NCI-H82 (cell line): ENCODE measurements around the gene MOB2.

Source experiments
- DNase-seq: peaks from one replicate; lab custom pipeline; 2025; lab: John Stamatoyannopoulos, UW

Gene MOB2, protein sequence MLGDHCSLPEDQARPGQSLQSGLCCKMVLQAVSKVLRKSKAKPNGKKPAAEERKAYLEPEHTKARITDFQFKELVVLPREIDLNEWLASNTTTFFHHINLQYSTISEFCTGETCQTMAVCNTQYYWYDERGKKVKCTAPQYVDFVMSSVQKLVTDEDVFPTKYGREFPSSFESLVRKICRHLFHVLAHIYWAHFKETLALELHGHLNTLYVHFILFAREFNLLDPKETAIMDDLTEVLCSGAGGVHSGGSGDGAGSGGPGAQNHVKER

DNA sequence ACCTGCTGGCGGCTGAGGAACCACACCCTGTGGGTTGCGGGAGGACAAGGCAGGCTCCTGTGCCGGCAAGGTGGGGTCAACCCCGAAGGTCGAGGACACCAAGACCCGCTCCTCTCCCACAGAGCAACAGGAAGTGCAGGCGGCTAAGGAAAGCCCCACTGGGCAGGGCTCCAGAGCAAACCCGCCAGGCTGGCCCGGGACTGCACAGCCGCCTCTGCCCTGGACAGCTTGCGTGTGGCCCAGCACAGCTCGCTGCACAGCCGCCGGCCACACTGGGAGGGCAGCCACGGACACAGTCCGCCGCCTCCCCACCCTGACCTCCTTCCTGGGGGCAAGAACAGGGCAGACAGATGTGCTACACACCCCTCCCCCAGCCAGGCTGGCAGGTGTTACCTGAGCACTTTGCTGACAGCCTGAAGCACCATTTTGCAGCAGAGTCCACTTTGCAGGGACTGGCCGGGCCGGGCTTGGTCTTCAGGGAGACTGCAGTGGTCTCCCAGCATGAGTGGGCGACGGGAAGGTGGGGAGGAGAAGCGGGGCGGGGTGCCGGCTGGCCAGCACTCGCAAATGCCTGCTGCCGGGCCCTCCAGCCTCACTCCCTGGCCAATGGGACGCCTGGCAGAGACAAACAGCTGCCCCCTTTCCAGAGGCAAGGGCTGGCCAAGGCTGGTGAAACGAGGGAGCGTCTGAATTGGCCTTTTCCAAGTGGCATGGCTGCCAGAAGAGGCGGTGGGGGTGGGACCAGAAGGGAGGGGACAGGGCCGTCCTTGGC, at the start of gene MOB2:
Gene MOB2, minus strand, starts transcription at position 726 of the 772 bp plus-strand sequence. Its CDS starts 223 bp downstream, at position 503.
- DNase-seq: no peak

DNA sequence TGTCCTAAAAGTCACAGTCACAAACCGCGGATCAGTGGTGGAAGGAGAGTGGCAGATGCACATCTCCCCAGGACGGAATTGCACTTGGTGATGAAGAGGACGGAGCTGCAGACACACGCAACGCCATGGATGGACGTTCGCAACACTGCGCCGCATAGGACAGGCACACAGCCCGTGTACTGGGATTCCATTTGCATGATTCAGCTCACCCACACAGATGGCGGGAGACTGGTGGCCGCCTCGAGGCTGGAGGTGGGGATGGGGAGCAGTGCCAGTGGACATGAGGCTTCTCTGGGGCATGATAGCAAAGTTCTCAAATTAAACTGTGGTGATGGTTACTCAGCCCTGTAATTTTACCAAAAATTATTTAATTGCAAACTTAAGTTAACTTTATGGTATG, 48.1 kb upstream of the MOB2 start:
- no peak for DNase-seq

GRCh38 chr11:1534171-1534570, 47.6 kb upstream of the MOB2 start:
- no peak for DNase-seq

GRCh38 chr11:1533342-1533725, 46.8 kb upstream of the MOB2 start:
- no peak for DNase-seq

GRCh38 chr11:1532606-1533341, 46.2 kb upstream of the MOB2 start:
- no peak for DNase-seq

DNA sequence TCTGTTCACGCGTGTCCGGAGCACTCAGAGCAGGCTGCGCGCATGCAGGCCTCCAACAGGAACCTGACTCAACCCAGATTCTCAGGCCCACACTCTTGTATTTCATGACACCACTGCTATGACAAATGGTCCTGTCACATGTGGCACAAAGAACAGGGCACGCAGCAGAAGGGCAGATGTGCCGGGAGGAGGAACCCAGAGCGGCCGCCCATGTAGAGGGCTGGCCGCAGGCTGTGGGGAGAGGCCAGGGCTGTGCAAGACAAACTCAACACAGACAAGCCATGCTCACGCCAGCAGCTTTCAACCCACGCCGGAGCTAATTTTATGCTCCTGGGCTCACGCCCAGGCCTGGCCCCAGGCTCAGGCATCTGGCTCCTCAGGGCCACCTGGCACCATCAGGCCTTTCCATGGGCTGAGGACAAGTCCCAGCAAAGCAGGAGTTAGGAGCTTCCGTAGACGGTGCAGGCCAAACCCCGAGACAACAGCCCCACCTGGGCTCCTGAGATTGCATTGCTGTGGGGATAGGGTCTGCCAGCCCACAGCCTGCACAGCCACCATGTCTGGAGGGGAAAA, 45.5 kb upstream of the MOB2 start:
- no peak for DNase-seq

GRCh38 chr11:1531449-1532013, 45.0 kb upstream of the MOB2 start:
- DNase-seq: no peak

GRCh38 chr11:1530686-1531448, 44.3 kb upstream of the MOB2 start:
- no peak for DNase-seq

DNA sequence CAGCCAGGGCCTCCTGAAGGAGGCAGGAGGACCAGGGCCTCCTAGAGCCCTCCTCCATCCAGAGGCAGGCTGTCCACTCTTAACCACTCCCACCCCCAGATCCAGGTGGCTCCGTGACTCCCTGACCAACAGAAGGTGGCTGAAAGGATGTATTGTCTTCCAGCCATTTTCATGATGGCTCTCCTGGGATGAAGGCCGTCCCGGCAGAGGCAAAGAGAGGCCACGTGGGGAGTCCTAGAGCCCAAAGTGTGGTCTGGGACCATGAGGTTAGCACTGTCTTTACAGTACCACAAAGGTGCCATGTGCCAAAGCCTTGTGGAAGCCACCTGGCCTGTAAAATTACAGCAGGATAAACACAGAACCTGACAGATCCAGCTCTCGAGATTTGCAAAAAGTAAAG, 43.2 kb upstream of the MOB2 start:
- DNase-seq: no peak

GRCh38 chr11:1529286-1529685, 42.7 kb upstream of the MOB2 start:
- DNase-seq: no peak

- no peak for DNase-seq
Observed at GRCh38 chr11:1528710-1529109, 42.1 kb upstream of the MOB2 start.

DNA sequence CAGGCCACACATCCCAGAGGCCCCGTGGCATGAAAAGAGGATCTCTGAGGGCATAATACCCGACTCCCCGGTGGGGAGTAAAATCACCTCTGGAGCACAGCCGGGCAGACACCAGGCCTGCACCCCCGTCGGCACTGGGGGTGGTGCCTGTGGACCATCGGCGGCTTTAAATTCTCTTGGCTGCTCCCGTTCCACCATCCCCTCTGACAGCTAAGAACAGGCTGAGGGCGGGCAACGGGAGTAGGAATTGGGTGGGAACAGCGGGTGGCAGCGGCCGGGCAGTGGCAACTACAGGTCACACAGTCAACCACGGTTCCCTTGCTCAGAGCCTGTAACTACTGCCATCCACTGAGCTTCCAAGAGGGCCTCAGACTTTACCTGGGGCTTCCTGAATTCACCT, 40.2 kb upstream of the MOB2 start:
- no peak for DNase-seq

- no peak for DNase-seq
Observed at GRCh38 chr11:1523779-1524178, 37.2 kb upstream of the MOB2 start.

DNA sequence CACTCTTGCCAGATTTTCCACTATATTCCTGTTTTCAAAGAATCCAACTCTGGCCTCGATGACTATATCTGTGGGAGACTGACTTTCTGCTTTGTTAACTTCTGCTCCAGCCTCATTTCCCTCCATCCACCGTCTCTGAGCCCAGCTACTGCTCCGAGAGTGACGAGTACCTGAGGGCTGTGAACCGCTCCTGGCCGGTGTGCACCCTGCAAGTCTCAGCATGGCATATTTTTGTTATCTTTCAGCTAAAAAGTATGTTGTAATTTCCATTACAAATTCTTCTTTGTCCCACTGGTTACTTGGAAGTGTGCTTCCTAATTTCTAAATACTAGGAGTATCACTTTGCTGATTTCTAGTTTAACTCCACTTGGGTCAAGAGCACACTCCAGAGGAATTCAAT, 36.5 kb upstream of the MOB2 start:
- no peak for DNase-seq

DNA sequence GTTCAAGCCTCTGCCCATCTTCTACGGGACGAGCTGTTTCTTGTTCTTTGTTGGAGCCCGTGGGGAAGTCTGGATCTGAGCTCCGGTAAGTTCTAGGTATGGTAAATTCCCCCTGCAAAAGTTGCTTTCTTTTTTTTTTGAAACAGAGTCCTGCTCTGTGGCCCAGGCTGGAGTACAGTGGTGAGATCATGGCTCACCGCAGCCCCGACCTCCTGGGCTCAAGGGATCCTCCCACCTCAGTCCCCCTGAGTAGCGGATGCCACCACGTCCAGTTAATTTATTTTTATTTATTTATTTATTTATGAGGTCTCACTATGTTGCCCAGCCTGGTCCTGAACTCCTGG, 35.5 kb upstream of the MOB2 start:
- DNase-seq: no peak

DNA sequence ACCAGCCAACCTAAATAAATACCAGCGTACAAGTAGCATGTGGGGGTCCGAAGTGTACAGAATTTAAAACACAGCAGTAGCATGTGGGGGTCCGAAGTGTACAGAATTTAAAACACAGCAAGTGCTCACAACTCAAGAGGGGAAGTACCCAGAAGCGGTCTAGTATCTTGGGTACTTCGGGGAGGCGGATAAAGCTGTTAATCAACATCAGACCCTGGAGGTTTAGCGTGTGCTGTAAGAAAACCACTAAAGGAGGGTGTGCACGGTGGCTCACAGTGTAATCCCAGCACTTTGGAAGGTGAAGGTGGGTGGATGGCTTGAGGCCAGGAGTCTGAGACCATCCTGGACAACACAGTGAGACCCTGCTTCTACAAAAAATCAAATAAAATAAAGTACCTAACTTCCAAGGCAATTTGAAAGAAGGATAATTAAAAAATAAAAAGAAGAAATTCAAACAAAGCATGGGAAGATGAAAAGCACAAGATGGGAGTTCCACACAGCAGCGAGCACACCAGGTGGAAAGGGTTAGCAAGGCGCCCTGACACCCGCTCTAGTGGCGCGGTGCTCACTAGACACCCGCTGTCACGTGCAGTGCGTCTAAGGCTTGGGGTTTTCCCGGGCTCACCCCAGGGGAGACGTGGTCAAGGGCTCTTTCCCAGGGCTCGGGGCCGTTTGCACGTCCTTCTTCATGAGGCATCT, 35.0 kb upstream of the MOB2 start:
- DNase-seq: no peak

- DNase-seq: no peak
Observed at GRCh38 chr11:1520663-1521267, 34.2 kb upstream of the MOB2 start.

DNA sequence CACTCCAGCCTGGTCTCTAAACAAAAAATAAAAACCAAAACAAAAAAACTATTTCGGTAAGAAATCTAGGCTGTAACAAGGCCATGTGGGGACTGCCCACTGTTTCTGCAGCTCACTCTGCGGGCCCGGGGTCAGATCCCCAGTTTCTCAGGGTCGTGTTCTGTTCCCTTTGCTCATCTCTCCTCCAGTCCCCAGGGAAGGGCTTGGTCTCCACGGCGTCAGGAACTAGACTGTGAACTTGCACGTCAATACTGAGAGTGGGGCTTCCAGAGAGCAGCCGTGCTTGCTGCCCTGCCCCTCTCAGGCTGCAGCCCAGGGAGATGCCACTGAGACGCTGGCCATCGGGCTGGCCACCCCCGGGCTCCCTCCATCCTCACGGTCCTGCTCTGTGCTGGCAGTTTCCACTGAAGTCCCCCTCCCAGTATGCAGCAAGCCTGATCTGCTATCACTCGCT, 33.7 kb upstream of the MOB2 start:
- no peak for DNase-seq

DNA sequence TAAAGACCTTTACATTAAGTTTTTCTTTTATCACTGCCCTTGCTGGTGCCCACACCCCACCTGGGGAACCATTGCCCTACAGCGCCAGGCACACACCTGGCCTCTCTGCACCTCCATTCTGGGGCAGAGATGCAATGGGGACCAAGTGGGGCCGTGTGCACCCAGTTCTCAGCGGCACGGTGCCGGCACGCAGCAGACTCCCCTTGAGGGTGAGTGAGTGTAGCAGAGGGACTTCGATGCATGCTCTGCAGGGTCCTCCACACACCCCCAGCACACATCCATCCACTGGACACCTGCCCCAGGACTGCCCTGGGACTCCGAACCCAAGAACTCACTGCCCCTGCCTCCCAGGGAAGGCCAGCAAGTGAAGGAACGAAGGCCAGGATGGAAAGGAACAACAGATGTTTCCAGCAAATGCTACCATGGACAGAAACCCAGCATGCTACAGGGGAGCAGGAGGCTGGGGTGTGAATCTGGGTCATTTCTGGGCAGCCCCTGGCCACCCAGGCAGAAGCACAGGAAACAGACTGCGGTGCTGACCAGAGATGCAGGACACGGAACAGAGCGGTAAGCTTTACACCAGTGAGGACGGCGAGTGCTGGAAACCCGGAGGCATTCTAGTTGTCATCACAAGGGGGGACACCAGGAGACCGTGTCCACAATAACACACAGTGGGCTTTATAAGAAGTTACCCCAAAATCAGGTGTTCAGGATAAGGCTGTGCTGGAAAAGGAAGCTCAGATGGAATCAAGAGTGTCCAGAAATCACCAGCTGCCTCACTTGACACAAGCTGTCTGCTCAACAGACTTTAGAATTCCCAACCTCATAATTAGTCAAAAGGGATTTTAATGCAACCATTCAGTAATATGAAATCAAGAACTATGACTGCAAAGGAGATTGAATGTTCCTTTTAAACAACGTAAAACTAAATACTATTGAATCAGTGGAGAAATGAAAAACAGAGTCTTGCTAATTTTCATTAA, 32.7 kb upstream of the MOB2 start:
- DNase-seq: no peak
